Skin of body (tissue), 2 donors: ENCODE measurements around the gene NELFB. TPM values are rescaled to one million over a fixed set of nuclear protein-coding genes. Genes with fewer than 3 reads are reported as not detected.

Source experiments
- DNase-seq: peaks from one replicate; lab custom pipeline; 2025; lab: John Stamatoyannopoulos, UW
- total RNA-seq: library from RNA; depleted of rRNA; stranded (reverse); fragments of >200 nt; gene quantifications from one replicate; pipeline ENCODE4 v1.2.3, GENCODE V29; 2014

The NELFB gene
- 21.3 TPM for total RNA-seq

DNA sequence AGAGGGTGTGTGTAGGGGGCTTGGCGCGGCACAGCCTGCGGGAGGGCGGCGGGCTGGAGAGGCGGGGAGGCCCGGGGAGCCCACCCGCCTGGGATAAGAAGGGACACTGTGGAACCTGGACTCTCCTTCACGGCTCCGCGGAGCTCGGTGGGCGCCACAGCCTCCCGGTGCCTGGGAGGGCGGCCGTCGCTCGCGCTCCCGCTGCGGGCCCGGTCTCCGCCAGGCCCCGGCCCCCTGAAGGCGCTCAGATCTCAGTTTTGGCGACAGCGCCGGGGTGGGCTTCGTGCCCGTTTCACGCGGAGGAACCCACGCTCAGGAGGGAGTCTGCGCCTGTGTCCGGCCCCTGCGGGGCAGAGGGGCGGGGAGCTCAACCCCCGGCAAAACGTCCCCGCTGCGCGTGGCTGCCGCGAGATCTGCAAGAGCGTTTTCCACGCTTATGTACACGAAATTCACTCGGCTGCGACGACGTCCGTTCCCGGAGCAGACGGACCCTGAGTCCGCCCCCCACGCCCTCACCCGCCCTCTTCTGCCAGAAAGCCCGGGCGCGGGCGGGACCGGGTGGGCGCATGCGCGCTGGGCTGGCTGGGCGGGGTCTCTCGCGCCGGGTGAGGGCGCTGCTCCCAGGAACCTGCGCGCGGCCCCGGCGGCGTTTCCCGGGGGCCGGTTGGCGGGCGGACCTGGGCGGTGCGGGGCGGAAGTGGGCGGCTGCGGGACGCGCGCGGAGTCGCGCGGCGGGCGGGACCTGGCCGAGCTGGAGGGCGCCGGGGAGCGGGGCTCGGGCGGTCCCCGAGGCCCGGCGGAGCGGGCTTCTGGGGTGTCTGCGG lies at the start of gene NELFB:
NELFB (plus strand) TSS at position 704 of the 824 bp plus-strand sequence.
- DNase-seq: peak; percentile 82

GRCh38 chr9:137206602-137207001 lies 48.5 kb upstream of the NELFB start:
- DNase-seq: no peak

- no peak for DNase-seq
Measured at GRCh38 chr9:137211532-137211931, 43.6 kb upstream of the NELFB start.

GRCh38 chr9:137212520-137212919 lies 42.6 kb upstream of the NELFB start:
- DNase-seq: no peak

DNA sequence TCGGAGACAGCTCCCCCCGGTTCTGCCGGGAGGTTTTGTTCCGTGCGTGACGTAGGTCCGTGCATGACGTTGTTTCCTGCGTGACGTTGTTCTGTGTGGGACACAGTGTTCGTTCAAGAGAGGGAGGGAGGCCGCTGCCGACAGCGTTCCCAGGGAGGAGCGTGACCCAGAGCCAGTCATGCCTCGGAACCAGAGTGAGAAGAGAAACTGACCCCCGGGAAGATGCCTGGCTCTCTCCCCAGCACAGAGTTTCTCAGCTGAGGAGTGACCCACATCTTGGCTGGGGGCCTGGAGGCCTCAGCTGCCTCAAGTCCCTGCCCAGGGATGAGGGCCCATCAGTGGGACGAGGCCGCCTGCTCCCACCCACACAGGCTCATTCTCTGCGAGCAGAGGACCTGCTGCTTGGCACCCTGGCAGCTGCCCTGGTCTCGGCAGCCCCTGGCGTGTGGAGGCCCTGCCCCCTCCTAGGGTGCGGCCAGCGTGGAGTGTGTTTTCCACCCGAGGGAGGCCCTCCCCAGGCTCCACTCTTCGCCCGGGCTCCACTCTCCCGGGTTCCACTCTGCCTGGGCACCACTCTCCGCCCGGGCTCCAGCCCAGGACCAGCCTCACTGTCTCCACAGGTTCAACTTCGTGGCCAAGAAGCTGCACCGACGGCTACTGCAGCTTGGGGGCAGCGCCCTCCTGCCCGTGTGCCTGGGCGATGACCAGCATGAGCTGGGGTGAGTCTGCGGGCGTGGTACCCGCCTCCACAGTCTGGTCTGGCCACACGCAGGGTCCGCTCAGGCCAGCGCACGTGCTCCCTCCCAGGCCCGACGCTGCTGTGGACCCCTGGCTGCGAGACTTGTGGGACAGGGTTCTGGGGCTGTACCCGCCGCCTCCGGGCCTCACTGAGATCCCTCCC lies 41.7 kb upstream of the NELFB start:
- DNase-seq: no peak

DNA sequence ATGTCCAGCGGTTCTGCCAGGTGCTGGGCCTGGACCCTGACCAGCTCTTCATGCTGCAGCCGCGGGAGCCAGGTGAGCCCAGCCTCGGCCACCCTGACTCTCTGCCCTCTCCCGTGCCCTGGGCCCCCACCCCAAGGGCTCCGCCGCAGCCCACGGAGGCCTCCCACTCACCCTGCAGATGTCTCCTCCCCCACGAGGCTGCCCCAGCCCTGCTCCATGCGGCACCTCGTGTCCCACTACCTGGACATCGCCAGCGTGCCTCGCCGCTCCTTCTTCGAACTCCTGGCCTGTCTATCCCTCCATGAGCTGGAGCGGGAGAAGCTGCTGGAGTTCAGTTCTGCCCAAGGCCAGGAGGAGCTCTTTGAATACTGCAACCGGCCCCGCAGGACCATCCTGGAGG lies 40.5 kb upstream of the NELFB start:
- DNase-seq: no peak

GRCh38 chr9:137215196-137215986 lies 39.7 kb upstream of the NELFB start:
- no peak for DNase-seq

- DNase-seq: no peak
Measured at GRCh38 chr9:137216188-137216965, 38.8 kb upstream of the NELFB start.

DNA sequence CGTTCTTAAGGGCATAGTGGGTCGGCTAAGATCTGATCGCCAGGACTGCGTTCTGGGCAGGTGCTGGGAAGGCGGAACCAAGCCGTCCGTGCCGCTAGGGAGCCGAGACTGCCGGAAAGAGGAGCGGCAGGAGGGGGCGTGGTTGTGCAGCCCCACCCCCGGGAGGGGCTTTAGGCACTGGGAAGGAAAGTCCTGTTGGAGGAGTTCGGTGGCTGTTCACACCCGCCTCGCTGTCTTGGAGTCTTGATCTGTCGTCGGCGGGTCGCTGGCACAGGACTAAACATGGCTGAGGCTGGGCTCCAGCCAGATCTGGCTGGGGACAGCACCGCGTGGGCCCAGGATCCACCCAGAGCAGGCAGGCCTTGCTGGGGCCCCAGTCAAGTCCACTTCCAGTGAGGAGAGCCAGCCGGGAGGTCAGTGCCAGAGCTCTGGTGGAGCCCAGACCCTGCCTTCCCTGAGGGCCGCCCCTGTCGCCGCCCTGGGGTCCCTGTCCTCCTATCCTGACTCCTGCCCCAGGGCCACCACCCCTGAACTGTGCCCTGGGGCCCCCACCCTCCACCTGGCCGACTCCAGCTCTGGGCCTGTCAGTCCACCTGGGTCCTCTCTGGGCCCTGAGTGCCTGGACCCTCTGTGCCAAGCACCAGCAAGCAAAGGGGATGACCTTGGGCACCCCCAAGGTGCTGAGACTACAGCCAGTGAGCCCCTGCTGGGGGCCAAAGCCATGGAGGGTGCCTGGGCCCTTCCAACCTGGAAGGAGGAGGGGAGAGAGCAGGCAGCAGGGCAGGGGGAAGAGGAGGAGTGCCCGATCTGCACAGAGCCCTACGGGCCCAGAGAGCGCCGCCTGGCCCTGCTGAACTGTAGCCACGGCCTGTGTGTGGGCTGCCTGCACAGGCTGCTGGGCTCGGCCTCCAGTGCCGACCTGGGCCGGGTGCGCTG lies 37.6 kb upstream of the NELFB start:
- DNase-seq: no peak

- no peak for DNase-seq
Measured at GRCh38 chr9:137218212-137218753, 36.8 kb upstream of the NELFB start.

DNA sequence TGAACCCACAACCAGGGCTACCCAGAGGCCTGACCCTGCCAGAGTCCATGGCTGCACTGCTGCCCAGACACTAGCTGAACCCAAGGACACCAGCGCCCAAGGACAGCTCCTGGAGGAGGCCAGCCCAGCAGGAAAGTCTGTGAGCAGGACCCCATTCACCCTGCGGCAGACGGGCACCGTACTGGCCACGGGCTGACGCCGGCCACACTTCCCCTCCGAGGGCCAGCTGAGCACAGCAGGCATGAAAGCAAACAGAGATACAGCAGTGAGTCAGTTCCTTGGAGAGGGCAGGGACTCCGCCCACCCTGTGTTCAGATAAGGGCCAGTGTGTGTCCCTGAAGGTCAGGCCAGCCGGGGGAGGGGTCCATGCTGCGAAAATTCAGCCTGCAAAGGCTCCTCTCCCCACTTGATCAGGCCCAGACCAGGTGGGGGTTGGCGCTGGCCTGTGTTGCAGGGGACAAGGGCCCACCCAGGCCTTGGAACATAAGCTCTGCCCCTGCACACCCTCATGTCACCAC lies 36.3 kb upstream of the NELFB start:
- no peak for DNase-seq

DNA sequence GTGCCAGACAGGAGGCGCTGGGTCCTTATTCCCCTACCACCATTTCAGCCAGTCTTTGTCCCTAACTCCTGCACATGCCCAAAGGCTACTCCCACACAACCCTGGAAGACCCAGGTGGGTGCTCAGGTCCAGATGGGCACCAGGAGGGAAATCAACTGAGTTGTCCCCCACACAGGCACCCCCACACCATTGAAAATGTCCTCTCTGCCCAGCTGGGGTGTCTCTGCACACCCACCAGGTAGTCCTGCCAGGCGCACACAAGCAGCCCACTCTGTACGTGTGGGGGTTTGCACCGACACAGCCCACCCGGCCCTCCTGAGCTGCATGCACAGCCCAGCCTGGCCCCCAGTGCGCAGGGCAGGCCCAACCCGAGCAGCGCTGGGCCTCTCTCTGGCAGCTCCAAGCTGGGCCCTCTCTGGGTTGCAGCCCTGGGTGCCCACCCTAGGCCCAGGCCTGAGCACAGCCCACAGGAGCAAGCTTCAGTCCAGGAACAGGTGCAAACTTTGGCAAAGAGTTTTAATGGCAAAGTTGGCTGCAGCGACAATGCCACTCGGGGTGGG lies 35.3 kb upstream of the NELFB start:
- no peak for DNase-seq

DNA sequence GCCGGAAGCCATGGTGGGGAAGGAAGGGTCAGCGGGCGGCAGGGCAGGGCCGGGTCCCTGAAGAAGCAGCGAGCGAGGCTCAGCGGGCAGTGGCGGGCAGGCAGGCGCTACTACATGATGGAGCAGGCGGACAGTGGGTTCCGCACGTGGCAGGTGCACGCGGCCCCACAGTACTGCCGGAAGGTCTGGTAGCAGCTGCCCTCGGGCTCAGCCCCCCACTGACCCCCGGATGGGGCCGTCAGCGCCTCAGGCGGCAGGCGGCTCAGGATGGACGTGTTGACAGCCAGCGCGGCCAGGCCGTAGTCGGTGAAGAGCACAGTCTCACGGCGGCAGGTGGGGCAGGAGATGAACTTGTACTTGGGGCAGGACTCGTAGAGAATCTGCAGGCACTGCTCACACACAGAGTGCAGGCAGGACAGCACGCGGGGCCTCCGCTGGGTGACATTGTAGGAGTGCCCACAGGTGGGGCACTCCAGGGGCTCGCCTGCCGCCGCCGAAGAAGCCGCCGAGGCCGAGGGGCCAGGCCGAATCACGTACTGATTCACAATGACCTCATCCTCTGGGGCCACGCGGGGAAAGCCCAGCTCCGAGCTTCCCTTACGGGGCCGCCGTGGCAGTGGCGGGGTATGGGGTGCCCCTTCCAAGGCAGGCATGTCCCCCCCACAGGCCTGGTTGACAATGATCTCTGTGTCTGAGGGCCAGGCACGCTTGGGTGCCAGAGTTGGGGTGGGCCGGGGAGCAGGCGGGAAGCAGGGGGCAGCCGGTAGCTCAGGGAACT lies 34.6 kb upstream of the NELFB start:
- DNase-seq: no peak

DNA sequence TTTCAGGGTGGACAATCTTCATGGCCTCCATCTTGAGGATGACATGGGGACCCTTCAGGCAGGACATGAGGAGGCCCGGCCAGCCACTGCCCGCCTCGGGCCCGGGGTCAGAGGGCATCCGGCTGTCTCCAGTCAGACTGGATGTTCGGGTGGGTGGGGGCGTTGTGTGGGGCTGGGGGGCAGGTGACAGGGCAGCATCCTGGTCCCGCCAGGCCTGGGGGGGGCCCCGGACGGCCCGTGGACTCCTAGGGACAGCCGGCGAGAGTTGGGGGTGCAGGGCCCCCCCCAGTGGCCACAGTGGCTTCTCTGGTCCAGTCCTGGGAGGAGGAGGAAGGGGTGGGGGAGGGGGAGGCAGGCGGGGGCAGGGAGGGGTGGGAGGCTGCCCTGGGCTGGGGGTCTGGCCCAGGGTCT lies 34.0 kb upstream of the NELFB start:
- no peak for DNase-seq

GRCh38 chr9:137221506-137222111 lies 33.5 kb upstream of the NELFB start:
- no peak for DNase-seq

GRCh38 chr9:137222190-137223077 lies 32.7 kb upstream of the NELFB start, which contains the start of gene RNF208:
RNF208 (minus strand) TSS chr9:137222240; CDS start chr9:137221212, 1,028 bp downstream.
- no peak for DNase-seq
